ENCODE measurements around the gene CERS1. TPM values are rescaled to one million over a fixed set of nuclear protein-coding genes. Genes with fewer than 3 reads are reported as not detected.
"Not testable (repeated sequence)": the region's sequence is repeated elsewhere in the genome, so short reads cannot be mapped to it uniquely, and the experiment has no call there.

CERS1 gene
- total and polyA plus RNA-seq, 8 donors: 0.20 to 4.0 (median 3.4) TPM

GRCh38 chr19:18919900-18920214, 23.9 kb upstream of the CERS1 start:
- TF ChIP-seq CTCF (IDR thresholded peaks at IDR 0.05): no peak
- Histone ChIP-seq H3K27ac (peak overlapping the region; percentile 21 to 96), H3K9me3 (no peaks in the 10 kb centered on the region), H3K27me3 (no peaks in the 10 kb centered on the region), H3K4me1 (peaks cover 20 to 52% of the 10 kb centered on the region in 2 donors), H3K4me3 (peak overlapping the region; percentile 90 to 94), H3K36me3 (peaks cover 0 to 54% of the 10 kb centered on the region in 2 donors)
- DNase-seq: no peak
- no peak for ATAC-seq
- intact Hi-C loops (cut with DNase I): no loop called here

GRCh38 chr19:18919086-18919899, 23.3 kb upstream of the CERS1 start, which contains the start of the genes COPE and DDX49:
Gene COPE, minus strand, starts transcription at chr19:18919387. Its CDS starts 39 bp downstream, at chr19:18919348.
Gene DDX49, plus strand, starts transcription at chr19:18919715. Its CDS starts 27 bp downstream, at chr19:18919742.
- ATAC-seq (peak; percentile 98), DNase-seq (peak; percentile 96 to 100 (median 98))
- Histone ChIP-seq H3K36me3 (peaks cover 0 to 54% of the 10 kb centered on the region in 2 donors), H3K27me3 (no peaks in the 10 kb centered on the region), H3K4me3 (peak within 1 kb of the TSS; percentile 90 to 94), H3K27ac (peak within 1 kb of the TSS; percentile 84 to 96), H3K9me3 (no peaks in the 10 kb centered on the region), H3K4me1 (peaks cover 20 to 52% of the 10 kb centered on the region in 2 donors)
- intact Hi-C loops (cut with DNase I): no loop called here
- TF ChIP-seq CTCF (IDR thresholded peaks at IDR 0.05): peak in 1 of 2 donors; percentile 13

GRCh38 chr19:18917593-18917992, 21.6 kb upstream of the CERS1 start:
- DNase-seq; intact Hi-C loops (cut with DNase I); H3K27ac ChIP-seq; H3K27me3 ChIP-seq; H3K9me3 ChIP-seq; ATAC-seq: not testable (repeated sequence)
- peak overlapping the region in 1 of 2 donors; percentile 94 for H3K4me3 ChIP-seq
- peaks cover 0 to 54% of the 10 kb centered on the region in 2 donors for H3K36me3 ChIP-seq
- peaks cover 20 to 52% of the 10 kb centered on the region in 2 donors for H3K4me1 ChIP-seq

- ATAC-seq (no peak), DNase-seq (no peak)
- Histone ChIP-seq H3K27me3 (no peaks in the 10 kb centered on the region), H3K27ac (no peak overlapping the region), H3K36me3 (peaks cover 0 to 60% of the 10 kb centered on the region in 2 donors), H3K4me1 (peaks cover 20 to 43% of the 10 kb centered on the region in 2 donors), H3K4me3 (no peak overlapping the region), H3K9me3 (no peaks in the 10 kb centered on the region)
- intact Hi-C loops (cut with DNase I): no loop called here
- TF ChIP-seq CTCF (IDR thresholded peaks at IDR 0.05): no peak
Measured at GRCh38 chr19:18915639-18916038, 19.7 kb upstream of the CERS1 start.

- Histone ChIP-seq H3K36me3 (peaks cover 0 to 81% of the 10 kb centered on the region in 2 donors), H3K4me3 (no peak overlapping the region)
- TF ChIP-seq CTCF (IDR thresholded peaks at IDR 0.05): no peak
Measured at GRCh38 chr19:18913466-18913865, 17.5 kb upstream of the CERS1 start.

More at GRCh38 chr19:18913466-18913865, 17.5 kb upstream of the CERS1 start:
- no peak for DNase-seq
- Histone ChIP-seq H3K9me3 (no peaks in the 10 kb centered on the region), H3K27ac (no peak overlapping the region), H3K4me1 (peaks cover 10 to 30% of the 10 kb centered on the region in 2 donors), H3K27me3 (no peaks in the 10 kb centered on the region)
- ATAC-seq: no peak
- intact Hi-C loops (cut with DNase I): no loop called here
